Hematopoietic multipotent progenitor cell treated with erythropoietin and hydrocortisone succinate and interleukin-3 and kit ligand, for 8 days (in vitro differentiated cells): ENCODE measurements around the gene PMS2.
"Not testable (repeated sequence)": the region's sequence is repeated elsewhere in the genome, so short reads cannot be mapped to it uniquely, and the experiment has no call there.

Experiments used
- DNase-seq: peaks from one replicate; pipeline ENCODE4 v3.0.0-alpha.2; 2015

Gene PMS2

DNA sequence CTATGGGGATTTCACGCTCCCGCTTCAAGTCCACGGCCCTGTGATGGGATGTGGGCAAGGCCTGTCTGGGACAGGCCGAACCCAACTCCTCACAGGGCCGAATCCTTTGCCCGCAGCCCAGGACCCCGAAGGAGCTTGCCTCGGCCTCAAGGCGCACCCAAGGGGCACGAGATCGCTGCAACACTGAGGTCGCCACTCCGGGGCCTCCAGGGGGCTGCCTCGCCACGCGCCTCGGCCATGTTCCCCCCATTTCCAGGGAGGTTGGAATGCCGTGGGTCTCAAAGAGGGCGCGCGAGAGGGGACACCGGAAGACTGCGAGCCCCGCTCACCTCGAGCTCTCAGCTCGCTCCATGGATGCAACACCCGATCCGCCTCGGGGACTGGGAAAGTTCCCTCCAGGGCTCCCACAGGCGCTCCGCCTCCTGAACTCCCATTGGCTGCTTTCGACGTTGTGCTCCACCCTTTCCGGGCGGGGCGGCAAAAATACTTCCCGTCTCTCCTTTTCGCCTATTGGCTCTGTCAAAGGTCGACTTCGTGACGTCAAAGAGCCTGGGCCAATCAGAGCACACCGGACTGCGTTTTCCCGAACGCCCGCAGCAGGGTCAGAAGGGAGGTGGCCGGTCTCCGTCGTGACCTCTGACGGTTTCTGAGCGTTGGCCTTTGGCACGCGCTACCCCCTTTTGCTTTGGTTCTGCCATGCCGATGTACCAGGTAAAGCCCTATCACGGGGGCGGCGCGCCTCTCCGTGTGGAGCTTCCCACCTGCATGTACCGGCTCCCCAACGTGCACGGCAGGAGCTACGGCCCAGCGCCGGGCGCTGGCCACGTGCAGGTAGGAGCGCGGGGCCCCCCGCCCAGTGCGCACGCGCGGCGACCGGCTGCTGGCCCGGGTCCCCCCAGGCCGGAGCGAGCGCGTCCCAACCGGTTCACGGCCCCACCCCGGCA, at the start of gene PMS2, which contains the start of gene AIMP2:
PMS2 (minus strand) TSS at position 382 of the 944 bp plus-strand sequence; CDS start at position 352, 30 bp downstream.
AIMP2 (plus strand) TSS at position 605 of the 944 bp plus-strand sequence; CDS start at position 697, 92 bp downstream.
- peak; percentile 99 for DNase-seq

GRCh38 chr7:6057316-6058129, 48.7 kb upstream of the PMS2 start:
- peak; percentile 27 for DNase-seq

GRCh38 chr7:6056616-6057015, 47.8 kb upstream of the PMS2 start:
- DNase-seq: peak; percentile 96

DNA sequence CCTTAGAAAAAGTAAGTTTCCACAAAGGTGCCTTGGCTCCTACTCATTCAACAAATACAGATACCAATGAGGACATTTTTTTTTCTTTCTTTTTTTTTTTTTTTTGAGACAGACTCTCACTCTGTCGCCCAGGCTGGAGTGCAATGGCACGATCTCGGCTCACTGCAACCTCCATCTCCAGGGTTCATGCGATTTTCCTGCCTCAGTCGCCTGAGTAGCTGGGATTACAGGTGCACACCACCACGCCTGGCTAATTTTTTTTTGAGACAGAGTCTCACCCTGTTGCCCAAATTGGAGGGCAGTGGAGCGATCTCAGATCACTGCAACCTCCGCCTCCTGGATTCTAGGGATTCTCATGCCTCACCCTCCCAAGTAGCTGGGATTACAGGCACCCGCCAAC, 42.3 kb upstream of the PMS2 start:
- not testable (repeated sequence) for DNase-seq

DNA sequence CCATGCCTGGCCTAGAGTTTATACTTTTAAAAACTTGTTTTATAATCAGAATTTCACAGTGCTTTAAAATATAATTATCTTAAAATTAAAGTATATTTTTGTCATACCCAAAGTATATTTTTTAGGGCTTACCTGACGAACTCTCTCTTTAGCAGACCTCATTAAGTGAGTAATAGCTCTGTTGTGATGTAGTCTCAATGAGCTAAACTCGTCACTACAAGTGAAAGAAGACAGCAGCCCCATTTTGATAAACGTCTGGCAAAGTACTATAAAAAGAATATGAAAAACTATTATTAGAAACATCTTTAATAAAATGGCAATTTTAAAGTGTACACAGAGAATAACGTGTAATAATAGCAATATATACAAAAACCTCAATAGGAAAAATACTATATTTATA, 40.9 kb upstream of the PMS2 start:
- DNase-seq: no peak

- no peak for DNase-seq
These were observed 26.8 kb upstream of the PMS2 start for GRCh38 chr7:6035686-6036085.

GRCh38 chr7:6035165-6035564, 26.3 kb upstream of the PMS2 start:
- DNase-seq: no peak

DNA sequence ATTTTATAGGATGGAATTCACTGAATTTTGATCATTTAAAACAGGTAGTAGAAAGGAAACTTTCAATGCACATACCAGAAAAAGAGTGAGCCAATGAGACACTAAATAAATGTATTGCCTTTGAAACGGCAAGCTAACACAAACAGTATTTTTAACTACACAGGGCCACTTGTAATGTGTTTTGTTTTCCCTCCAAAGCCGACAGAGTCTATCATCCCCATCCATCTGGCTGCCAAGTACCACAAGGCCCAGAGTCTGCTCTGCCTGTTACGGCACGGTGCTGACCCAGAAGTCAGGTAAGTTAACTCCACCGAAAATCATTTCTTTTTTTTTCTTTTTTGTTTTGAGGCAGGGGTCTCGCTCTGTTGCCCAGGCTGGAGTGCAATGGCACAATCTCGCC, 23.8 kb upstream of the PMS2 start:
- DNase-seq: peak; percentile 54

GRCh38 chr7:6032167-6032566, 23.3 kb upstream of the PMS2 start:
- DNase-seq: peak; percentile 98

- no peak for DNase-seq
These were observed 22.7 kb upstream of the PMS2 start for GRCh38 chr7:6031567-6031966.

DNA sequence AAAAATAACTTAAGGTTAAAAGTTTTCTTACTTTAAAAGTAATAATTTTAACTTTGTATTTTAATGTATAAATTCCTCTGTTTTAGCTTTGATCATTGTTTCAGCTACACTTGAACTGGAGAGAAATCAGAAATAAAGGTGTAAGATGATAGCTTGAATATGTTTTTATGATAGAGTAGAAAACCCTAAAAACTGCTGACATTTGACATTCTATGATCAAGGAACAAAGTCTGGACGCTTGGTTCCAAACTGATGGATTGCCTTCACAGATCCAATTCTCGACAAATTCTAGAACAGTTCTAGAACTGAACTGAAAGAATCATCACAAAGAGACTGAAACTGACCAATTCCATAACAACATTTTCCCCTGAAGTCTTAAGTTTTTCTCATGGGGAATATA, 22.1 kb upstream of the PMS2 start, which contains the start of gene ANKRD61:
ANKRD61 (plus strand) TSS at position 389 of the 400 bp plus-strand sequence; CDS start at position 389, 0 bp downstream.
- DNase-seq: no peak

DNA sequence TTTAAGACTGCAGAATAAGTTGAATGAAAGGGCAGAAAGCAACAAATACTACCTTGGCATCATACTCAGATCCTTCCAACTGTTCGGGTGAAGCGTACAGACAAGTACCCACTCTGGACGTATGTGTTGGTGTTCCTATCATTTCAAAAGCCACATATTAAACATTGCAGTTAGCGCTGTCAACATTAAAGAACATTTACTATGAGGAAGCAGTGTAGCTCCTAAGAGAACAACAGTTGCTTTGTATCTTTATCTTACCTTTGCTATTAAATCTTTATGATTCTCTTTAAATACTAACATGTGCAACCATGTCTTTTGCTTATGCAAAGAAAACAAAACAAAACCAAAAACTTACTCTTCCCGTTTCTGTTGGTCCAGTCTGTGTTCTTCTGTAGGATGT, 19.7 kb upstream of the PMS2 start:
- no peak for DNase-seq

- no peak for DNase-seq
These were observed 19.0 kb upstream of the PMS2 start for GRCh38 chr7:6027806-6028365.

DNA sequence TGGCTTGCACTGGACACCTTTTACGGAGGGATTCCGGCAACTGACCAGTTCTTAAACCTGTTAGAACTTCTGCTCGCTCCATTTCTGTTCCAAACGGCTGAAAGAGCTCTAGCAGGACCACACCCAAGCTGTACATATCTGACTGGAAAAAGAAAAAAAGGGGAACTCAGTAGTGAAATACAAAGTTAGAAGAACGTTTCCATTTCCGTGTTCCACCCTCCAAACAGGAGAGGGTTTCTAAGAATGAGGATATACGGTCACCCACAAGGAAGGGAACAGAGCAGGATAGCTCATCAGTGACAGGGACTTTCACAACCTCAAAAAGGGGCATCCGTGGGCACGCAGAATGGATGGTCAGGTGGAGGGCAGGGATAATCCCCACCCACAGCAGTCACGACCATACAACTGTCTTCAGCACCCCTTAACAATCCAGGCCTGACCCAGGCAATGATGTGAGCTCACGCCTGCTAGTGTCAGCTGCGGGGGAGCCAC, 18.0 kb upstream of the PMS2 start:
- peak; percentile 55 for DNase-seq

DNA sequence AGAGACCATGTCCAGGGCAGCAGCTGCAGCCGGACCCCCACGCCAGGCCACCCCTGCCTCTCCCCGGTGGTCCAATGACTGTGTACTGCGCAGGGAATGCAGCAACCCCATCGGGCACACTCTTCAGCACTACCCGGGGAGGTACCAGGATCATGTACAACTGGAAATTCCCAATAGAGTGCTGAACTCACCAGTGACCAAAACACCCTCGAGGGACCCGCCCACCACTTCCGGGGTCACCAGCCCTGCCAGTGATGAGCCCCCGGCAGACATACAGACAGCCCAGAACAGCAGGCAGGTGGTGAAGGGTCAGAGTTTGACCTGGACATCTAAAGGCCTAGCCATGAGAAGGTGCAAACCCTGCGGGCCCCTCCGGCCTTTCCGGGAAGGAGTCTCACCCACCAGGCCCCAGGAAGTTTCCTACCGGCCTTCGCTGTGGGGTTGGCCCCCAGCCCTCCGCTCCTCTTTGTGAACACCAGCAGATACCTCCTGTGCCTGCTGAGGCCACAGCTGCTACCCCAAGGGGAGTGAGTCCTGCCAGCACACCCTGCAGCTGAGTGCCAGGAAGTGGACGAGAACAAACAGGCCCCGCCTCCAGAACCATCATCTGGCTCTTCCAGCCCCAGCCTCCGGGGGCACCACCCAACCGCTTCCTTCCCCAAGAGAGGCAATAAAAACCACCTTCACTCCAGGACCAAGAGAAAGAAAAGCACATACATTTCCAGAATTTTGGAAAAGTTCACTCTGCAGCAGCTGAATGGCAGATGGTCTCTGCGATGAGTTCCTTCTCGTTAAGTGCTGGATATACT, 17.4 kb upstream of the PMS2 start:
- DNase-seq: peak; percentile 90

DNA sequence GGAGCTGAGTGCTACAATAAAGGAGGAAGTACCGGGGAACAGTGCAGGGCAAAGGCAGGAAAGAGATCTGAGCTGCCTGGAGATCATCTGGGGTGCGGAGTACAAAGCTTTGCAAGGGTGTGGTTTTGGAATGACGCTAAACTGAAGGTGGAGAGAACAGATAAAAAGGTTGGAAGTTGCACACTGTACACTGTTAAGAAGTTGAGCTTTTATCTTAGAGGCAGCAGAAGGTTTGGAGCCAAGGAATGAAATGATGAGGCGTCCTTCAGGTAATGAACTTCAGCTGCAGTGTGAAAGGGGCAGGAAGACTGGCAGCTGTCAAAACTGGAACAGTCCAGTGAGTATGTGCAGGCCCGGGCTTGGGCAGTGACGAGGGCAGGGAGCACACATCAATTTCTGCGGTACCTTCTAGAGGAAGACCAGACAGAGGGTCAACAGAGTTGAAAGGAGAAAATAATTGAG, 15.2 kb upstream of the PMS2 start:
- peak; percentile 97 for DNase-seq

- DNase-seq: peak; percentile 77
These were observed 13.9 kb upstream of the PMS2 start for GRCh38 chr7:6022707-6023106.

- no peak for DNase-seq
These were observed 11.8 kb upstream of the PMS2 start for GRCh38 chr7:6020371-6021286.

DNA sequence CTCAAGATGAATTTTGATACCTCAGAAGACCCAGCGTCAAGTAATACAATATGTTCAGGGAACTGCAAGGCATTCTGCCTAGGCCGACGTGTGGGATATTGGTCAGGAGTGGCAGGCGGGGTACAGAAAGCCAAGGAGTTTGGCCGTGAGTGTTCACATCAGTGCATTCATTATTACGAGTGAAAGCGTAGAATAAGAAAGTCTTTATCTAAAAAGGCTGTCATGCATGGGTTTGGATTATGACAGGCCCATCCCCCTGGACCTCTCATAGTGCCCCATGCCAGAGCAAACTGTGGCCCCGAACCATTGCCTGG, 7.8 kb upstream of the PMS2 start:
- no peak for DNase-seq

- DNase-seq: peak; percentile 51
These were observed 7.2 kb upstream of the PMS2 start for GRCh38 chr7:6015917-6016652.
